HUES64 (cell line): ENCODE results near the gene TSPAN8.
"Not testable (repeated sequence)": the region's sequence is repeated elsewhere in the genome, so short reads cannot be mapped to it uniquely, and the experiment has no call there.

Experiments used
- H3K27ac ChIP-seq: 2 replicates; pipeline ENCODE4 v1.7.0; 2013; ENCODE audit warnings: low read depth, low read length, inconsistent platforms
- H3K27me3 ChIP-seq: 2 replicates; pipeline ENCODE4 v1.6.1; 2013; ENCODE audit warnings: mild to moderate bottlenecking, low read length; ENCODE audit not compliant: insufficient read depth
- H3K36me3 ChIP-seq: 2 replicates; pipeline ENCODE4 v1.6.1; 2013; ENCODE audit warnings: mild to moderate bottlenecking, low read length; ENCODE audit not compliant: insufficient read depth
- H3K4me1 ChIP-seq: 2 replicates; pipeline ENCODE4 v1.6.1; 2013; ENCODE audit warnings: mild to moderate bottlenecking, low read length, moderate library complexity; ENCODE audit not compliant: insufficient read depth
- H3K4me3 ChIP-seq: 2 replicates; pipeline ENCODE4 v1.5.1; 2013; ENCODE audit warnings: mild to moderate bottlenecking, low read length, moderate library complexity
- H3K9ac ChIP-seq: 2 replicates; pipeline ENCODE4 v1.6.1; 2013; ENCODE audit warnings: mild to moderate bottlenecking, low read depth, low read length
- H3K9me3 ChIP-seq: 2 replicates; pipeline ENCODE4 v1.6.1; 2013; ENCODE audit warnings: low read depth, low read length; ENCODE audit not compliant: insufficient read depth
- WGBS: fragments of 150-250, 120-280 bp; methylation state at CpG from one replicate; pipeline ENCODE4 v1.1.7; 2013; ENCODE audit warnings: missing lambda C conversion rate; 5-methylcytosine and 5-hydroxymethylcytosine counted together

TSPAN8 gene

DNA sequence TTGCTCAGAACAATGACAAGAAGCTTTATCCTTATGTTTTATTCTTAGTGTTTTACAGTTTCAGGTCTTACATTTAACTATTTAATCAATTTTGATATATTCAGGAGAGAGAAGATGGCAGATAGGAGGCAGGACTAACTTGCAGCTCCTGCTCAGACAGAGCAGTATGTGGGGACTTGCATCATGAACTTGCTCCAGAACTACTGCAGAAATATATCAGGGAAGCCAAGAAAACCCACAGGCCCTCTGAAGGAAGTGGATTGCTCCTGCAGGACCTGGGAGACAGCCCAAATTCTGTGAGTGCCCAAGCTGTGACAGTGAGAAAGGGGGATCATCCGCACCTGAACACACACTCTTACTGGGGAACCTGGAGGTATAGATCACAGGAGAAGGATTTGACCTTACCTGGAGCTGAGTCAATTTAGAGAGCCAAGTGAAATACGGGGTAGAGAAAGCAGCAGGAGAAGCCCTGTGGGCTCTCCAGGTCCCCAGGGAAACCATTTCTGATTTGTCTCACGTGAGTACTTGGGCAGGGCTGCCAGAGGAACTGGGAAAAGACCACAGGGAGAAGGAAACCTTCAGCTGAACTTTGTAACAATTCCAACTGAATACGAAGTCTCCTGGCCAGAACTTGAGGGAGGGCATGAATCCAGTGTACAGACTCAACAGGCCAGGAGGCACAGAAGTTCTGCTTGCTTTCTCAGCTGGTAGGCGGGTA, 28.9 kb upstream of the TSPAN8 start:
- H3K9ac ChIP-seq: no peak overlapping the region
- H3K27ac ChIP-seq: no peak overlapping the region
- H3K4me3 ChIP-seq: no peak overlapping the region
- no peaks in the 10 kb centered on the region for H3K9me3 ChIP-seq
- 89% methylated on average over 5 of the region's 5 CpGs for WGBS
- H3K36me3 ChIP-seq: no peaks in the 10 kb centered on the region
- peaks cover 9% of the 10 kb centered on the region for H3K4me1 ChIP-seq
- H3K27me3 ChIP-seq: no peaks in the 10 kb centered on the region

DNA sequence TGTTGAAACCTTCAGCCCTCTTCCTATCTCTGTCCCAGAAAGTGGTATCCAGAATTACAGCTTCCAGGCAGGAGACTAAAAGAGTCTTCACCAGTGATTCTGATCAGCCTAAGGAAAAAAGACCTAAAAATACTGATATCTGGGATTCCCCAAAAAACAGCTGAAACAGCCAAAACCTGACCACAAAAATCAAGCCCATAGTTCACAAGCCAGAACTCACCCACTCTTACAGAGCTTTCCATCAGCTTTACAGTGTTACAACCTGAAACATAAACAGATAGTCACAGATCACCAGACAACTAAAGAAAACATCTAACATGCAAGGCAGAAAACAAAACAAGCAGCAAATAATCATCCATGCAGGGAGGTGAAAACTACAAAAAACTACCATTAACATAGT, 26.0 kb upstream of the TSPAN8 start:
- Histone ChIP-seq H3K36me3 (no peaks in the 10 kb centered on the region), H3K4me3 (no peak overlapping the region), H3K27ac (no peak overlapping the region), H3K9me3 (no peaks in the 10 kb centered on the region), H3K27me3 (no peaks in the 10 kb centered on the region), H3K9ac (no peak overlapping the region), H3K4me1 (no peaks in the 10 kb centered on the region; the same call in 1 of the 2 replicates)

DNA sequence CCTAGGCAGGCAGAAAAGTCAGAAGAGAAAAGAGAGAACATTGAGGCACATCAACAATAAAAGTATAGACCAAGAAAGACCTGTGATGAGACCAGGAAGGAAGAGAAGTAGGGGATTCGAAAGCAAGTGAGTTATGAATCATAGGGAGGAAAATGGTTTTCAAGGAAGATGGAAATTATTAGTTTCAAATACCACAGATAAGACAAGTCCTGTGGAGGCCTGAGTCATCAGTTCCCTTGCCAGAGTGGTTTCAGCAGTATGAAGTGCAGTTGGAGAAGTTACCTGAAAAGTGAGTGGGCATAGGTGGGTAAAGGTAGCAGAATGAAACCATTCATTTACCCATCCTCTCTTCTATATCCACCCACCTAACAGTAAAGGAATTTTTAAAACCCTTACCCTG, 25.2 kb upstream of the TSPAN8 start:
- Histone ChIP-seq H3K9ac (no peak overlapping the region), H3K4me3 (no peak overlapping the region), H3K27ac (no peak overlapping the region), H3K4me1 (no peaks in the 10 kb centered on the region; the same call in 1 of the 2 replicates), H3K27me3 (no peaks in the 10 kb centered on the region), H3K9me3 (no peaks in the 10 kb centered on the region), H3K36me3 (no peaks in the 10 kb centered on the region)
- 100% methylated on average over 1 of the region's 1 CpG for WGBS

DNA sequence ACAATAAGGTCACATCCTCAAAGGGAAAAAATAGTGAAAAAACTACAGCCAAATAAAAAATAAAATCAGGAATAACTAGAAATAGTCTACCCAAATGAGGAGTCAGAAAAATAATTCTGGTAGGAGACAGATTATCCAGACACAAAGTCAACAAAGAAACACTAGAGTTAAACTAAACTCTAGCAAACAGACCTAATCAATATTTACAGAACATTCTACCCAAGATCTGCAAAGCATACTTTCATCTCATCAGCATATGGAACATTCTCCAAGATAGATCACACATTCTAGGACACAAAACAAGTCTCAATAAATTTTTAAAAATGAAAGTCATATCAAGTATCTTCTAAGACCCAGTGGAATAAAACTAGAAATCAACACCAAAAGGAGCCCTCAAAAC, 20.4 kb upstream of the TSPAN8 start:
- H3K27ac ChIP-seq: no peak overlapping the region
- no peaks in the 10 kb centered on the region for H3K36me3 ChIP-seq
- H3K27me3 ChIP-seq: no peaks in the 10 kb centered on the region
- no peaks in the 10 kb centered on the region; the same call in 1 of the 2 replicates for H3K4me1 ChIP-seq
- no peak overlapping the region for H3K9ac ChIP-seq
- H3K4me3 ChIP-seq: no peak overlapping the region
- H3K9me3 ChIP-seq: no peaks in the 10 kb centered on the region

DNA sequence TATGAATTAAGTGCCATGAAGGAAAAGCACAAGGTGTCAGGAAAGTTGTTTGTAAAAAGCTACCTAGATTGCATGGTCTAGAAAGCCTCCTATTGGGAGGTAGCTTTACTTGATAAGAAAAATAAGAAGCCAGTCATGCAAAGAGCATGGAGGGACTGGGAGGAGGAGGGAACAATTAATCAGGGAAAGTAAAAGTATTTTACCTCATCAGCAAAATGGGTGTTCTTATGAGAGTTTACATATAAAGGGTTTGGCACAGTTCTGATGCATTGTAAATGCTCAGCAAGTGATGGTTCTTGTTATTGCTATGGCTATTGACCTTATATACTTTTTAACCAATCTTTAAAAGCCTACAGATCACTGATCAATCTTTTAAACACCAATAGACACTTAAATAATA, 17.0 kb upstream of the TSPAN8 start:
- Histone ChIP-seq H3K27ac (no peak overlapping the region), H3K4me3 (no peak overlapping the region)

DNA sequence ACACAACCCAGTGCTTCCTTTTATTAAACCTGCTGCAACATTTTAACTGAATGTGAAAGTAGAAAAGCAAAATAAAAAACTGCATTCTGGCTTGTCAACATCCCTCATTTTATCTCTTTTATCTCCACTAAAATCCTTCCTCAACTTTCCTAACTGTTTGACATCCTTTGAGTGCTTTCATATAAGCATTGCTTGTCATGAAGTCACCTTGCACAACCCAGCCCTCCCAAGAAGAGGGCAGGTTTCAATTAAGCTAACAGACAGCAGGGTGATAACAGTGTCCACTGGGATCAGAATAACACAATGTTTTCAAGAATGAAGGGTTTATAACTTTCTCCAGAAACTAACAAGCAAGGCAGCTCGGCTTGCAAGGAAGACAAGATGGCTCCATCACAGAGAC, 16.3 kb upstream of the TSPAN8 start:
- WGBS: 95% methylated on average over 1 of the region's 1 CpG
- Histone ChIP-seq H3K4me3 (no peak overlapping the region), H3K27me3 (no peaks in the 10 kb centered on the region), H3K9ac (no peak overlapping the region), H3K9me3 (no peaks in the 10 kb centered on the region), H3K27ac (no peak overlapping the region), H3K4me1 (no peaks in the 10 kb centered on the region), H3K36me3 (no peaks in the 10 kb centered on the region)

More for the DNA sequence above, 17.0 kb upstream of the TSPAN8 start:
- Histone ChIP-seq H3K27me3 (no peaks in the 10 kb centered on the region), H3K36me3 (no peaks in the 10 kb centered on the region), H3K4me1 (no peaks in the 10 kb centered on the region), H3K9me3 (no peaks in the 10 kb centered on the region), H3K9ac (no peak overlapping the region)

DNA sequence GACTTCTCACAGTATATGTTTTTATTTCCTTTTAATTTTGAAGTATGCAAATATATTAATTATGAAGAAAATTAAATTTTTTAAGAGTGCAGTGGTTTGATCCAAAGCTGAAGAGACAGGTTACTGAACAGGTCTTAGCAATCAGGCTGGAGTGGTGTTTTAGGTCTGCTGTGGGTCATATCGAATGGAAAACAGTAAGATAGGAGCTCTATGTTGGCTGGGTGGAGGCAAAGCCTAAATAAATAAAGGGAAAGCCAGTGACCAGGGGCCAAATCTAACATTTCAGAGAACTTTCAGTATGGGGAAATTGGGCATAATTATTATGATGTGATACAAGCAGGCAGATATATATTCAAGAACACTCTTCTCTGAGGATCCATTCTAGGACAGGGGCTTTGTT, 12.7 kb upstream of the TSPAN8 start:
- Histone ChIP-seq H3K36me3 (no peaks in the 10 kb centered on the region), H3K27ac (no peak overlapping the region), H3K9ac (no peak overlapping the region), H3K9me3 (no peaks in the 10 kb centered on the region), H3K4me3 (no peak overlapping the region), H3K27me3 (no peaks in the 10 kb centered on the region), H3K4me1 (no peaks in the 10 kb centered on the region)
- WGBS: 88% methylated on average over 1 of the region's 1 CpG

DNA sequence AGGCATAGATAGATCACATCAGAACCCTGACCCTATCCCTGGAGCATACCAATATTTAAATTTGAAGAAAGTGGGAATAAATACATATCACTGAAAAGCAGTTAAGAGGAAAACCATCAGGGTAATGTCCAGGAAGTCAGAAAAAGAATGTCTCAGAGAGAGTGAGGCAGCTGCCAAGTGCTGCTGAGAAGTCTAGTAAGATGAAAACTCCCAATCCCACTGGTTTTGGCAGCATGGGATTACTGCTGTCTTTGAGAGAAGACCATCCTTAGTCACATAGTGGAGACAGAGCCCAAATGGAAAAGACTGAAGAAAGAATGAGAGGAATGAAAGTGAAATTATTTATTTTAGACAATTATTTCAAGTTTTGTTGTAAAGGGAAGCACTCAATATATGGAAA, 11.5 kb upstream of the TSPAN8 start:
- no peak overlapping the region for H3K27ac ChIP-seq
- no peak overlapping the region for H3K4me3 ChIP-seq
- no peak overlapping the region for H3K9ac ChIP-seq
- no peaks in the 10 kb centered on the region for H3K4me1 ChIP-seq
- H3K9me3 ChIP-seq: no peaks in the 10 kb centered on the region
- H3K27me3 ChIP-seq: no peaks in the 10 kb centered on the region
- H3K36me3 ChIP-seq: no peaks in the 10 kb centered on the region

DNA sequence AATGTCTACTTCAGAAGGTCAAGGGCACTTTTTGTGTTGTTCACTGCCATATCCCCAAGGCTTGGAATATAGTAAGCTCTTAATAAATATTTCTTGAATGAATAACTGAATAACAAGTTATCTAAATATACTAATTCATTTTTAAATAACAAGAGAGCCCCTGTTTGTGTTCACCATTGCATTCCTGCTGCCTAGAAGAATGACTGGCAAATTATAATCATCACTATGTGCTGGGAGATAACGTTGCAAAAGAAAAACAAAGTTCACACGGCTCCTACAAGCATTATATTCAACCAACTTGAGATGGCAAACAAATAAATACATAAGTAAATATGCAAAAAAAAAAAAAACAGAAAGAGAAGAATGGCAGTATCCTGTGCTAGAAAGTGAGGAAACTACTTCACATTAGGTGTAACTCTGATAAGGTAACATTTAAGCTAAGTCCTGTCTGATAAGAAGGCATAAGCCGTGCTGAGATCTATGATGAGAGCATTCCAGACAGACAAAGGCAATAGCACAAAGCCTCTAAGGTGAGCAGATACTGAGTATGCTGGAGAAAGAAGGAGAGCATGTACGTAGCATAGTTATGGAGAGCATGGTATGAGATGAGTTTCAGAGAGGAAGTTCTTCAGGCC, 9.2 kb upstream of the TSPAN8 start:
- Histone ChIP-seq H3K9me3 (no peaks in the 10 kb centered on the region), H3K27me3 (no peaks in the 10 kb centered on the region), H3K27ac (no peak overlapping the region), H3K4me3 (no peak overlapping the region), H3K4me1 (no peaks in the 10 kb centered on the region), H3K9ac (no peak overlapping the region), H3K36me3 (no peaks in the 10 kb centered on the region)
- 90% methylated on average over 3 of the region's 4 CpGs for WGBS

DNA sequence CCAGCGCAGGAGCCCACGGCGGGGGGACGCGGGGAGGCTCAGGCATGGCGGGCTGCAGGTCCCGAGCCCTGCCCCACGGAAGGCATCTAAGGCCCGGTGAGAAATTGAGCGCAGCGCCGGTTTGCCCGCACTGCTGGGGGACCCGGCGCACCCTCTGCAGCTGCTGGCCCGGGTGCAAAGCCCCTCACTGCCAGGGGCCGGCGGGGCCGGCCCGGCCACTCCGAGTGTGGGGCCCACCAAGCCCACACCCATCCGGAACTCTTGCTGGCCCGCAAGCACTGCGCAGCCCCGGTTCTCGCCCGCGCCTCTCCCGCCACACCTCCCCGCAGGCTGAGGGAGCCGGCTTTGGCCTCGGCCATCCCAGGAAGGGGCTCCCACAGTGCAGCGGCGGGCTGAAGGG, 8.5 kb upstream of the TSPAN8 start:
- WGBS: 93% methylated on average over 34 of the region's 34 CpGs
- Histone ChIP-seq H3K4me3 (no peak overlapping the region), H3K9ac (no peak overlapping the region), H3K9me3 (no peaks in the 10 kb centered on the region), H3K27ac (no peak overlapping the region), H3K36me3 (no peaks in the 10 kb centered on the region), H3K4me1 (no peaks in the 10 kb centered on the region), H3K27me3 (no peaks in the 10 kb centered on the region)

DNA sequence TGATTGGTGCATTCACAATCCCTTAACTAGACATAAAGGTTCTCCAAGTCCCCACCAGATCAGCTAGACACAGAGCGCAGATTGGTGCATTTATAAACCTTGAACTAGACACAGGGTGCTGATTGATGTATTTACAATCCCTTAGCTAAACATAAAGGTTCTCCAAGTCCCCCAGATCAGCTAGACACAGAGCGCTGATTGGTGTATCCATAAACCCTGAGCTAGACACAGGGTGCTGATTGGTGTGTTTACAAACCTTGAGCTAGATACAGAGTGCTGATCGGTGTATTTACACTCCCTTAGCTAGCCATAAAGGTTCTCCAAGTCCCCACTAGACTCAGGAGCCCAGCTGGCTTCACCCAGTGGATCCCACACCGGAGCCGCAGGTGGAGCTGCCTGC, 8.0 kb upstream of the TSPAN8 start:
- H3K9me3 ChIP-seq, H3K4me1 ChIP-seq, H3K4me3 ChIP-seq, H3K27me3 ChIP-seq, H3K27ac ChIP-seq, H3K36me3 ChIP-seq, H3K9ac ChIP-seq: not testable (repeated sequence)
- WGBS: 95% methylated on average over 5 of the region's 5 CpGs
